K562 (cell line): ENCODE data around the gene FOXD4. TPM values are rescaled to one million over a fixed set of nuclear protein-coding genes. Genes with fewer than 3 reads are reported as not detected.
"Not testable (repeated sequence)": the region's sequence is repeated elsewhere in the genome, so short reads cannot be mapped to it uniquely, and the experiment has no call there.

Experiments used
- ATAC-seq: fragments of 200-7000 bp; cut with Tn5 transposase; 3 replicates; pipeline ENCODE4 v1.9.1; 2020; ENCODE audit warnings: moderate library complexity
- BruUV-seq: library from RNA; stranded (reverse); fragments of 400-500 nt; replicated peaks from 2 replicates; lab custom pipeline; 2021; lab: Mats Ljungman, UMichigan
- CTCF ChIA-PET: fragments of 300-600 bp; formaldehyde crosslinking; extraction: SDS; loops from one replicate; lab custom pipeline; 2021; ENCODE audit warnings: low intra/inter-chr PET ratio; lab: Yijun Ruan, JAX
- POLR2A ChIA-PET: fragments of 300-600, 350-650 bp; sonication (Branson Sonifier 250); formaldehyde crosslinking; extraction: SDS; loops from one replicate; lab custom pipeline; 2021; ENCODE audit warnings: antibody characterized with exemption, inconsistent platforms; lab: Yijun Ruan, JAX
- DNase-seq, 4 experiments: peaks; one replicate each; pipeline versions ENCODE4 v3.0.0 to v3.0.0-alpha.2; 2011 to 2018; ENCODE audit warnings: low spot score in 3 of 4, mixed read lengths in 3 of 4; ENCODE audit errors: extremely low read depth in 1 of 4
- FAIRE-seq: peaks from 2 replicates; lab custom pipeline; 2011; peaks lifted over from hg19 to GRCh38; lab: Jason Lieb, UNC
- H2AFZ ChIP-seq: 2 replicates; pipeline ENCODE4 v1.6.0; 2011; ENCODE audit warnings: low read depth, low read length, control low read depth, inconsistent platforms
- H3K27ac ChIP-seq: fragments of 200-600 bp; 3 replicates; pipeline ENCODE4 v1.8.0; 2011; ENCODE audit warnings: low read depth, mild to moderate bottlenecking, control low read depth, inconsistent platforms, low read length, moderate library complexity, mixed read lengths; ENCODE audit errors: extremely low read depth
- H3K27me3 ChIP-seq, 2 experiments: fragments of 300-600 bp in 1 of 2; 2 replicates in 1 of 2; 3 replicates in 1 of 2; pipeline versions ENCODE4 v1.6.0 to v1.8.0; 2011; ENCODE audit warnings: inconsistent platforms in 2 of 2, low read length in 2 of 2, mild to moderate bottlenecking in 1 of 2, mixed read lengths in 1 of 2, moderate library complexity in 1 of 2; ENCODE audit not compliant: control insufficient read depth in 2 of 2, insufficient read depth in 2 of 2
- H3K36me3 ChIP-seq: fragments of 300-600 bp; 3 replicates; pipeline ENCODE4 v1.8.0; 2011; ENCODE audit warnings: mild to moderate bottlenecking, low read length, inconsistent platforms; ENCODE audit not compliant: control insufficient read depth, insufficient read depth
- H3K4me1 ChIP-seq, 2 experiments: fragments of 200-600 bp in 1 of 2; replicated peaks in 1 of 2; 2 replicates in 1 of 2; 3 replicates in 1 of 2; pipeline versions ENCODE4 v1.5.1 to v1.8.0; 2011; ENCODE audit warnings: inconsistent platforms in 2 of 2, low read length in 2 of 2, mild to moderate bottlenecking in 1 of 2, mixed read lengths in 1 of 2, moderate library complexity in 1 of 2; ENCODE audit not compliant: control insufficient read depth in 2 of 2, insufficient read depth in 2 of 2
- H3K4me2 ChIP-seq: 2 replicates; pipeline ENCODE4 v1.6.1; 2011; ENCODE audit warnings: low read length, control low read depth, inconsistent platforms, mixed read lengths; ENCODE audit not compliant: insufficient read depth
- H3K4me3 ChIP-seq: fragments of 200-600 bp; sonication (generic), shearing (Covaris generic); 2 replicates; pipeline ENCODE4 v1.5.1; 2016; ENCODE audit warnings: control low read depth, inconsistent platforms
- H3K79me2 ChIP-seq: fragments of 200-600 bp; 3 replicates; pipeline ENCODE4 v1.8.0; 2011; ENCODE audit warnings: low read length, inconsistent platforms; ENCODE audit not compliant: control insufficient read depth, insufficient read depth
- H3K9ac ChIP-seq, 2 experiments: 2 replicates each; pipeline versions ENCODE4 v1.6.0 to v1.6.1; 2011; ENCODE audit warnings: low read depth in 2 of 2, low read length in 2 of 2, control low read depth in 1 of 2, inconsistent platforms in 1 of 2, mild to moderate bottlenecking in 1 of 2, mixed read lengths in 1 of 2; ENCODE audit not compliant: insufficient read depth in 1 of 2
- H3K9me1 ChIP-seq: one replicate; pipeline ENCODE4 v1.6.0; 2011; ENCODE audit warnings: inconsistent platforms, mild to moderate bottlenecking, low read length, moderate library complexity; ENCODE audit not compliant: control insufficient read depth, insufficient read depth
- H3K9me3 ChIP-seq: replicated peaks from 2 replicates; pipeline ENCODE4 v1.5.1; 2011; ENCODE audit warnings: low read depth, low read length, inconsistent platforms; ENCODE audit not compliant: control insufficient read depth, insufficient read depth
- H4K20me1 ChIP-seq: replicated peaks from 2 replicates; pipeline ENCODE4 v1.6.1; 2011; ENCODE audit warnings: low read length, inconsistent platforms, mixed read lengths; ENCODE audit not compliant: control insufficient read depth, insufficient read depth
- PHF8 ChIP-seq: fragments of 200-600 bp; sonication (generic); IDR thresholded peaks from 2 replicates; pipeline ENCODE4 v1.6.1; 2012; ENCODE audit warnings: mixed run types, mild to moderate bottlenecking, inconsistent platforms, low read length, moderate library complexity, borderline replicate concordance
- ZFX ChIP-seq: sonication (generic); formaldehyde crosslinking; IDR thresholded peaks from 2 replicates; pipeline ENCODE4 v1.8.0; 2022; ENCODE audit warnings: mild to moderate bottlenecking, missing genetic modification reagents, moderate library complexity
- WGBS: fragments of 100-300 bp; shearing (Covaris generic); methylation state at CpG from one replicate; pipeline ENCODE4 v1.1.6; 2016; ENCODE audit warnings: low coverage, mixed read lengths; ENCODE audit not compliant: insufficient coverage; ENCODE audit errors: missing lambda C conversion rate; 5-methylcytosine and 5-hydroxymethylcytosine counted together
- in situ Hi-C: fragments of 300-500 bp; cut with MboI; formaldehyde crosslinking; loops from 4 replicates; pipeline ENCODE4 v1.15.0; 2018; ENCODE audit warnings: inconsistent platforms, mixed read lengths
- intact Hi-C: fragments of 100-400 bp; cut with micrococcal nuclease; formaldehyde crosslinking; loops from 2 replicates; pipeline ENCODE4 v1.14.2; 2022
- polyA plus RNA-seq, 8 experiments: library from polyadenylated mRNA; depleted of rRNA in 4 of 8; stranded (reverse) in 5 of 8; unstranded in 3 of 8; fragments of >200 nt; fragmentation: Nextera tagmentation in 2 of 8; fragmentation: Illumina TruSeq in 1 of 8; extraction: Ambion mirVana in 2 of 8; extraction: Trizol in 1 of 8; gene quantifications; 2 replicates each; pipeline versions ENCODE4 v1.2.1 to v1.2.3, GENCODE V29; 2011 to 2014; ENCODE audit warnings: inconsistent platforms in 1 of 8, missing spikeins in 1 of 8
- total RNA-seq, 7 experiments: library from RNA; depleted of rRNA in 6 of 7; stranded (reverse); fragments of >200 nt in 6 of 7; fragmentation: Illumina TruSeq in 2 of 7; extraction: Trizol in 2 of 7; gene quantifications; 2 replicates each; pipeline versions ENCODE4 v1.2.1 to v1.2.3, GENCODE V29; 2011 to 2021; ENCODE audit warnings: low replicate concordance in 1 of 7
- TF ChIP-seq, protein P1 (sequence below): fragments of 200-800 bp; sonication (Bioruptor generic); IDR thresholded peaks from 2 replicates; pipeline ENCODE4 v1.6.1; 2017; ENCODE audit warnings: missing genetic modification characterization, missing compliant biosample characterization
- TF ChIP-seq, protein P2 (sequence below): fragments of 450-650 bp; IDR thresholded peaks from 2 replicates; pipeline ENCODE4 v1.6.1; 2016; ENCODE audit warnings: mild to moderate bottlenecking, moderate library complexity

Gene FOXD4
- total and polyA plus RNA-seq, 9 of the 15 experiments (the other 6 are each of a cell fraction or from before 2014, with no cell fraction given): 0.06 to 1.0 (median 0.53) TPM; not detected in 1

DNA sequence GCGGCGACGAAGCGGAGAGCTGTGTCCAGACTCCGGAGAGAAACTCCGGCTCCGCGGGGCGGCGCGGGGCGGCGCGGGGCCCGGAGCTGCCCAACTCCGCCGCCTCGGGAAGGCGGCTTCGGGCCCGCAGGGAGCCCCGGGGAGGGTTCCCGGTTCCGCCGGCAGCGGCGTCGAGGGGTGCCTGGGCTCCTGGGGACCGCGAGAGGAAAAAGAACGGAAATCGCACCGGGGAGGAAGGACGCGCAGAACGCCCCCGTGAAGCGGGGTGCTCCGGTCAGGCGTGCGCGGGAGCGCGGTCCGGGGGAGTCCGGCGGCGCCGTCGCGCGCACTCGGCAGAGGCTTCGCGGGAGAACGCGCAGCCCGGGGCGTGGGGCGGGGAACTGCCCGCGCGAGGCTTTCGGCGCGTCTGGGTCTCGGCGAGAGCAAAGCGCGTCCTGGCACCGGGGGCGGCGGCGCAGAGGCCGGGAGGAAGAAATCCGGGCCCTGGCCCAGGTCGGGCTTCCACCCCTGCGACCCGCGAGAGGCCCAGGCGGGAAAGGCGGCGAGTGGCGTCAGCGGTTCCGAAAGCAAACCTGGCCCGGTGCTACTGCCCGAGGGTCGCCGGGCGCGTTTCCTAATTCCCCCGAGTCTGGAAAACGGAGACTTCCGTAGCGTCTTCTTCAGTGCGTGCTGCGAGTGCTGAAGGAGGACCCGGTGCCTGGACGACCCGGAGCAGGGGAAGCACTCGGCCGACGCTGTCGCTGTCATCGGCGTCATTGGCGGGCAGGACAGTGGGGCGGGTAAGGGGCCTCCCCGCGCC, 4.5 kb downstream of the FOXD4 start:
- H3K27ac ChIP-seq, H4K20me1 ChIP-seq, H3K9me1 ChIP-seq, BruUV-seq, H3K9me3 ChIP-seq, POLR2A ChIA-PET, H3K36me3 ChIP-seq, FAIRE-seq, CTCF ChIA-PET, intact Hi-C loops, H3K27me3 ChIP-seq, H3K79me2 ChIP-seq, in situ Hi-C loops: not testable (repeated sequence)
- Histone ChIP-seq H3K4me2 (peak overlapping the region; percentile 49; the same call in 1 of the 2 replicates), H3K4me1 (peaks cover 0 to 19% of the 10 kb centered on the region in 2 experiments; a peak in 2 of 5 replicates), H3K9ac (peak overlapping the region; percentile 14 to 79; a peak in 3 of 4 replicates), H3K4me3 (peak overlapping the region; percentile 41), H2AFZ (peak overlapping the region; percentile 66)
- ATAC-seq: peak; percentile 84
- peak; percentile 15 to 42 (median 20) for DNase-seq
- WGBS: 4% methylated on average over 10 of the region's 111 CpGs
- peak; percentile 23; the same call in 1 of the 2 replicates for TF ChIP-seq PHF8
- TF ChIP-seq, protein P1, sequence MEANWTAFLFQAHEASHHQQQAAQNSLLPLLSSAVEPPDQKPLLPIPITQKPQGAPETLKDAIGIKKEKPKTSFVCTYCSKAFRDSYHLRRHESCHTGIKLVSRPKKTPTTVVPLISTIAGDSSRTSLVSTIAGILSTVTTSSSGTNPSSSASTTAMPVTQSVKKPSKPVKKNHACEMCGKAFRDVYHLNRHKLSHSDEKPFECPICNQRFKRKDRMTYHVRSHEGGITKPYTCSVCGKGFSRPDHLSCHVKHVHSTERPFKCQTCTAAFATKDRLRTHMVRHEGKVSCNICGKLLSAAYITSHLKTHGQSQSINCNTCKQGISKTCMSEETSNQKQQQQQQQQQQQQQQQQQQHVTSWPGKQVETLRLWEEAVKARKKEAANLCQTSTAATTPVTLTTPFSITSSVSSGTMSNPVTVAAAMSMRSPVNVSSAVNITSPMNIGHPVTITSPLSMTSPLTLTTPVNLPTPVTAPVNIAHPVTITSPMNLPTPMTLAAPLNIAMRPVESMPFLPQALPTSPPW: 0 out of 2 replicates have a peak, but pooled peaks have one; percentile 34
- peak; percentile 38; the same call in 1 of the 2 replicates for TF ChIP-seq ZFX (CRISPR knock-in tag)
- TF ChIP-seq, protein P2, sequence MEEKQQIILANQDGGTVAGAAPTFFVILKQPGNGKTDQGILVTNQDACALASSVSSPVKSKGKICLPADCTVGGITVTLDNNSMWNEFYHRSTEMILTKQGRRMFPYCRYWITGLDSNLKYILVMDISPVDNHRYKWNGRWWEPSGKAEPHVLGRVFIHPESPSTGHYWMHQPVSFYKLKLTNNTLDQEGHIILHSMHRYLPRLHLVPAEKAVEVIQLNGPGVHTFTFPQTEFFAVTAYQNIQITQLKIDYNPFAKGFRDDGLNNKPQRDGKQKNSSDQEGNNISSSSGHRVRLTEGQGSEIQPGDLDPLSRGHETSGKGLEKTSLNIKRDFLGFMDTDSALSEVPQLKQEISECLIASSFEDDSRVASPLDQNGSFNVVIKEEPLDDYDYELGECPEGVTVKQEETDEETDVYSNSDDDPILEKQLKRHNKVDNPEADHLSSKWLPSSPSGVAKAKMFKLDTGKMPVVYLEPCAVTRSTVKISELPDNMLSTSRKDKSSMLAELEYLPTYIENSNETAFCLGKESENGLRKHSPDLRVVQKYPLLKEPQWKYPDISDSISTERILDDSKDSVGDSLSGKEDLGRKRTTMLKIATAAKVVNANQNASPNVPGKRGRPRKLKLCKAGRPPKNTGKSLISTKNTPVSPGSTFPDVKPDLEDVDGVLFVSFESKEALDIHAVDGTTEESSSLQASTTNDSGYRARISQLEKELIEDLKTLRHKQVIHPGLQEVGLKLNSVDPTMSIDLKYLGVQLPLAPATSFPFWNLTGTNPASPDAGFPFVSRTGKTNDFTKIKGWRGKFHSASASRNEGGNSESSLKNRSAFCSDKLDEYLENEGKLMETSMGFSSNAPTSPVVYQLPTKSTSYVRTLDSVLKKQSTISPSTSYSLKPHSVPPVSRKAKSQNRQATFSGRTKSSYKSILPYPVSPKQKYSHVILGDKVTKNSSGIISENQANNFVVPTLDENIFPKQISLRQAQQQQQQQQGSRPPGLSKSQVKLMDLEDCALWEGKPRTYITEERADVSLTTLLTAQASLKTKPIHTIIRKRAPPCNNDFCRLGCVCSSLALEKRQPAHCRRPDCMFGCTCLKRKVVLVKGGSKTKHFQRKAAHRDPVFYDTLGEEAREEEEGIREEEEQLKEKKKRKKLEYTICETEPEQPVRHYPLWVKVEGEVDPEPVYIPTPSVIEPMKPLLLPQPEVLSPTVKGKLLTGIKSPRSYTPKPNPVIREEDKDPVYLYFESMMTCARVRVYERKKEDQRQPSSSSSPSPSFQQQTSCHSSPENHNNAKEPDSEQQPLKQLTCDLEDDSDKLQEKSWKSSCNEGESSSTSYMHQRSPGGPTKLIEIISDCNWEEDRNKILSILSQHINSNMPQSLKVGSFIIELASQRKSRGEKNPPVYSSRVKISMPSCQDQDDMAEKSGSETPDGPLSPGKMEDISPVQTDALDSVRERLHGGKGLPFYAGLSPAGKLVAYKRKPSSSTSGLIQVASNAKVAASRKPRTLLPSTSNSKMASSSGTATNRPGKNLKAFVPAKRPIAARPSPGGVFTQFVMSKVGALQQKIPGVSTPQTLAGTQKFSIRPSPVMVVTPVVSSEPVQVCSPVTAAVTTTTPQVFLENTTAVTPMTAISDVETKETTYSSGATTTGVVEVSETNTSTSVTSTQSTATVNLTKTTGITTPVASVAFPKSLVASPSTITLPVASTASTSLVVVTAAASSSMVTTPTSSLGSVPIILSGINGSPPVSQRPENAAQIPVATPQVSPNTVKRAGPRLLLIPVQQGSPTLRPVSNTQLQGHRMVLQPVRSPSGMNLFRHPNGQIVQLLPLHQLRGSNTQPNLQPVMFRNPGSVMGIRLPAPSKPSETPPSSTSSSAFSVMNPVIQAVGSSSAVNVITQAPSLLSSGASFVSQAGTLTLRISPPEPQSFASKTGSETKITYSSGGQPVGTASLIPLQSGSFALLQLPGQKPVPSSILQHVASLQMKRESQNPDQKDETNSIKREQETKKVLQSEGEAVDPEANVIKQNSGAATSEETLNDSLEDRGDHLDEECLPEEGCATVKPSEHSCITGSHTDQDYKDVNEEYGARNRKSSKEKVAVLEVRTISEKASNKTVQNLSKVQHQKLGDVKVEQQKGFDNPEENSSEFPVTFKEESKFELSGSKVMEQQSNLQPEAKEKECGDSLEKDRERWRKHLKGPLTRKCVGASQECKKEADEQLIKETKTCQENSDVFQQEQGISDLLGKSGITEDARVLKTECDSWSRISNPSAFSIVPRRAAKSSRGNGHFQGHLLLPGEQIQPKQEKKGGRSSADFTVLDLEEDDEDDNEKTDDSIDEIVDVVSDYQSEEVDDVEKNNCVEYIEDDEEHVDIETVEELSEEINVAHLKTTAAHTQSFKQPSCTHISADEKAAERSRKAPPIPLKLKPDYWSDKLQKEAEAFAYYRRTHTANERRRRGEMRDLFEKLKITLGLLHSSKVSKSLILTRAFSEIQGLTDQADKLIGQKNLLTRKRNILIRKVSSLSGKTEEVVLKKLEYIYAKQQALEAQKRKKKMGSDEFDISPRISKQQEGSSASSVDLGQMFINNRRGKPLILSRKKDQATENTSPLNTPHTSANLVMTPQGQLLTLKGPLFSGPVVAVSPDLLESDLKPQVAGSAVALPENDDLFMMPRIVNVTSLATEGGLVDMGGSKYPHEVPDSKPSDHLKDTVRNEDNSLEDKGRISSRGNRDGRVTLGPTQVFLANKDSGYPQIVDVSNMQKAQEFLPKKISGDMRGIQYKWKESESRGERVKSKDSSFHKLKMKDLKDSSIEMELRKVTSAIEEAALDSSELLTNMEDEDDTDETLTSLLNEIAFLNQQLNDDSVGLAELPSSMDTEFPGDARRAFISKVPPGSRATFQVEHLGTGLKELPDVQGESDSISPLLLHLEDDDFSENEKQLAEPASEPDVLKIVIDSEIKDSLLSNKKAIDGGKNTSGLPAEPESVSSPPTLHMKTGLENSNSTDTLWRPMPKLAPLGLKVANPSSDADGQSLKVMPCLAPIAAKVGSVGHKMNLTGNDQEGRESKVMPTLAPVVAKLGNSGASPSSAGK: peak; percentile 52; the same call in 1 of the 2 replicates
